Measurements from ENCODE around the gene ACTR8. TPM values are rescaled to one million over a fixed set of nuclear protein-coding genes. Genes with fewer than 3 reads are reported as not detected.

Gene ACTR8
- total and polyA plus RNA-seq, 2 of the 13 experiments (the other 11 are each of a cell fraction or from before 2014, with no cell fraction given): 15.5 to 29.0 TPM

GRCh38 chr3:53885239-53885638 lies 3.3 kb upstream of the ACTR8 start (continued):
- no peak for TF ChIP-seq ZBTB40 (IDR thresholded peaks at IDR 0.05)
- no peak for TF ChIP-seq ZBTB40 (CRISPR knock-in tag; IDR thresholded peaks at IDR 0.05)
- TF ChIP-seq EED (CRISPR knock-in tag; IDR thresholded peaks at IDR 0.05): no peak
- no peak for TF ChIP-seq SMAD9 (CRISPR knock-in tag; IDR thresholded peaks at IDR 0.05)
- no peak for TF ChIP-seq ZNF83 (CRISPR knock-in tag; IDR thresholded peaks at IDR 0.05; ENCODE audit: borderline replicate concordance)
- TF ChIP-seq ZNF784 (CRISPR knock-in tag; IDR thresholded peaks at IDR 0.05; ENCODE audit: borderline replicate concordance): no peak
- no peak for TF ChIP-seq KIAA2018 (CRISPR knock-in tag; IDR thresholded peaks at IDR 0.05; ENCODE audit: borderline replicate concordance)
- no peak for TF ChIP-seq ZNF615 (CRISPR knock-in tag; IDR thresholded peaks at IDR 0.05; ENCODE audit: borderline replicate concordance)

Data from HepG2 (cell line).